Stimulated activated CD4-positive, alpha-beta T cell treated with anti-CD3 and anti-CD28 coated beads, Interleukin-12 subunit alpha, Interleukin-12 subunit beta, amount 100 ng/mL, for 24 hours (primary cell): ENCODE data around the gene RPS8.
A peak's percentile ranks its signal among the peaks of the same experiment; 100 is the strongest.
"Not testable (repeated sequence)": the region's sequence is repeated elsewhere in the genome, so short reads cannot be mapped to it uniquely, and the experiment has no call there.

ENCODE experiments used
- DNase-seq, 2 experiments: peaks; one replicate each; pipeline ENCODE4 v3.0.0-alpha.2; 2020; ENCODE audit warnings: low read depth in 2 of 2

Gene RPS8

DNA sequence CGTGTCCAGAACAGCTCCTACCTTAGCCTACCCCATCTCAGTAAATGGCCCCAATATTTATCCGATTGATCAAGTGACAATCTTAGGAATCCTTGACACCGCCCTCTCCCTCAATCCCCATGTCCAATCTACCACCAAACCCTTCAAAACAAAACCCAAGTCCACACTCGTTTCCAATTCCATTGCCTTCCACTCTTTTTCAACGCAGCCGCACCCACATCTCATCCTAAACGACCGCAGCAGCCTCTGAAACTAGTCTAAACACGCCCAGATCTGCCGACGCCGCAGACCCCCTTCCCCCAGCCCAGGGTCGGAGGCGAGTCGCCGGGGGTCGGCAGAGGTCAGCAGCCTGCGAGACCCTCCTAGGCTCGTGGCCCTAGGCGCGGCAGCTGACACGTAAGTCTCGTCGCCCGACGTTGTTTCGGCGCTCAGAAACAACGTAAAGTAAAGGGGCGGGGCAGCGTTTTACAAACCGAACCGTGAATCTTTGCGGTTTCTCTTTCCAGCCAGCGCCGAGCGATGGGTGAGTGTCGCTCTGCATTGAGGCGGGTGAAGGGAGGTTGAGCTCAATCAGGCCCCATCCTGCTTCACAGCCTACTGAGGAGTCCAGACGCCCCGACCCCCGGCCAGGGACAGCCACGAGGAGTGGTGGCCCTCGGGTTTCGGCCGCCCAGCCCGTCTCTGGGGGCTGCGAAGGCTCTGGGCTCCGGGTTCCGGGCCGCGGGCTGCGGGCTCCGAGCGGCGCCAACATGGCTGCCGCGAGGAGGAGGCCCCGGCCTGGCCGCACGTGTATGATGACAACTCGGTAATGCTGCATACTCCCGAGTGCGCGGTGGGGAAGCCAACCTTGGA, at the start of gene RPS8:
Gene RPS8 (plus strand): TSS at position 463 of the 852 bp plus-strand sequence. CDS start 57 bp downstream, at position 520.
- peak; percentile 82 to 84 for DNase-seq

DNA sequence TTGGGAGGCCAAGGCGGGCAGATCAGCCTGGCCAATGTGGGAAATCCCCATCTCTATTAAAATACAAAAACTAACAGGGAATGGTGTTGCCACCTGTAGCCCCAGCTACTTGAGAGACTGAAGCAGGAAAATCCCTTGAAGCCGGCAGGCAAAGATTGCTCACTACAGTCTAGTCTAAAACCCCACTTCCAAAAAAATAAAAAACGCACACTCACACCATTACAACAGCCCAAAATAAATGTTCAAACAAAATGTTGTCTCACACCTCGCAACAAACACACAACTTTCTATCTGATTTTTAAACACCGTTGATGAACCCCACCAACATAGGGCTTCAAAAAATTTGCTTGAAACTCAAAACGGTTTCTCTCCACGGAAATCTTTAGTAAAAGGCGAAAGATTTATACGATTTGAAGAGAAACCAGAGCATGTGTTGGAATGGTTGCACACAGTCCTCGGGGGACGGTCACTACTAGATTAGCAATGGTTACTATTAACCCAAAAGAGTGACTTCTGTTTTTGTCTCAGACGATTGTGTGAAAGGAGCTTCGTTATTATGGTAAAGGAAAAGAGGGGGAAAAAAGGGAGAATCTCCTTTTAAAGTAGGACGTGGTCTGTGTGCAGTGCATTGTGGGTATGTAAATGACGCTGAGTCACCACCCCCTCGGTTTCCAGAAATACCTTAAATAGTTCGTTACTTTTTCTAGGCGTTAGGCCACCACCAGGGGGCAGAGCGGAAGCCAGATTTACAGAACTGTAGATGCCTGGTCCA, 44.4 kb upstream of the RPS8 start, which contains the start of gene RNU5D-1:
Gene RNU5D-1 (minus strand): TSS at position 430 of the 772 bp plus-strand sequence.
- DNase-seq = peak; percentile 88 to 97

DNA sequence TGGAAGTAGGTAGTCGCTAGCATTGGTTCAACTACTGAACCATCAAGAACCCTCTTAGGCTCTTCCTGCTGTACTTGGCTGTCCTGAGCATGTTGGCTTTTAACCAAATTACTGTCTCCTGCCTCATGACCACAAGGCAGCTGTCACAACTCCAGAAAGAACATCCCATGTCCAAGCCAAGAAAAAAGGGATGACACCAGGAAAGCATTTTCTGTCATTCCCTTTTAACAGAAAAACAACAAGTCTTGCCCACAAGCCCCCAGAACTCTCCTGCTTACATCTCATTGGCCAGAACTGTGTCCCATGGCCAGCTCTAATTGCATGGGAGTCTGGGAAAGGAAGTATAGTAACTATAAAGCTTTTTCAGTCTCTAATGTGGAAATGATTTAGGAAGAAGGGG, 42.0 kb upstream of the RPS8 start:
- DNase-seq = no peak

DNA sequence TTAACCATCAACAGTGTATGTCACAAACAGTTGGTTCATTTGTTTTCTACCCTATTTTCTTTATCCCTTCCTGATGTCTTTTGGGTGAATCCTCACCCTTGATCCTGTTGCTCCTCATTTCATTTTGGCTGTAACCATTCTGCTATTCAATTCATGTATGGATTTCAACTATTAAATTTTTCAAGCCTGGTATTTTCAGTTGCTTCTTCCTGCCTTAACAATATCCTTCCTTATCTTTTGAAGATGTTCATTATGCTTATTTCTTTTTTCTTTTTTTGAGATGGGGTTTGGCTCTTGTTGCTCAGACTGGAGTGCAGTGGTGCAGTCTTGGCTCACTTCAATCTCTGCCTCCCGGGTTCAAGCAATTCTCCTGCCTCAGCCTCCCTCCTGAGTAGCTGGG, 41.6 kb upstream of the RPS8 start:
- DNase-seq = no peak

DNA sequence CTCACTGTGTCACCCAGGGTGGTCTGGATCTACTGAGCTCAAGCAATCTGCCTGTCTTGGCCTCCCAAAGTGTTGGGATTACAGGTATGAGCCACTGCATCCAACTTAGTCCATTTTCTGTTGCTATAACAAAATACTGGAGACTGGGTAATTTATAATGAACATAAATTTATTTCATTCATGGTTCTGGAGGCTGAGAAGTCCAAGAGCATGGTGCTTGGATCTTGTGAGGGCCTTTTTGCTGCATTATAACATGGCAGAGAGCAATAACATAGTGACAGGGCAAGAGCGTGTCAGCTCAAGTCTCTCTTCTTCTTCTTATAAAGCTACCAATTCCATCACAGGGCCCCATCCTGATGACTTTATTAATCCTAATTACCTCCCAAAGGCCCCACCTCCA, 39.3 kb upstream of the RPS8 start:
- no peak for DNase-seq

DNA sequence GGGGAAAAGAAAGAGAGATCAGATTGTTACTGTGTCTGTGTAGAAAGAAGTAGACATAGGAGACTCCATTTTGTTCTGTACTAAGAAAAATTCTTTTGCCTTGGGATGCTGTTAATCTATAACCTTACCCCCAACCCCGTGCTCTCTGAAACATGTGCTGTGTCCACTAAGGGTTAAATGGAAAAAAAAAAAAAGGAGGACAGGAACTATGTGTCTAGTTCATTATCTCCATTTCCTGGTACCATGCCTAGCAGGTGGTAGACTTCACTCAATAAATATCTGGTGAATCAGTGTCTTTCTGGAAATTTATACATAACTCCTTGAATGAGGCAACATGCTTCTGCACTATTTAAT, 36.4 kb upstream of the RPS8 start:
- not testable (repeated sequence) for DNase-seq

DNA sequence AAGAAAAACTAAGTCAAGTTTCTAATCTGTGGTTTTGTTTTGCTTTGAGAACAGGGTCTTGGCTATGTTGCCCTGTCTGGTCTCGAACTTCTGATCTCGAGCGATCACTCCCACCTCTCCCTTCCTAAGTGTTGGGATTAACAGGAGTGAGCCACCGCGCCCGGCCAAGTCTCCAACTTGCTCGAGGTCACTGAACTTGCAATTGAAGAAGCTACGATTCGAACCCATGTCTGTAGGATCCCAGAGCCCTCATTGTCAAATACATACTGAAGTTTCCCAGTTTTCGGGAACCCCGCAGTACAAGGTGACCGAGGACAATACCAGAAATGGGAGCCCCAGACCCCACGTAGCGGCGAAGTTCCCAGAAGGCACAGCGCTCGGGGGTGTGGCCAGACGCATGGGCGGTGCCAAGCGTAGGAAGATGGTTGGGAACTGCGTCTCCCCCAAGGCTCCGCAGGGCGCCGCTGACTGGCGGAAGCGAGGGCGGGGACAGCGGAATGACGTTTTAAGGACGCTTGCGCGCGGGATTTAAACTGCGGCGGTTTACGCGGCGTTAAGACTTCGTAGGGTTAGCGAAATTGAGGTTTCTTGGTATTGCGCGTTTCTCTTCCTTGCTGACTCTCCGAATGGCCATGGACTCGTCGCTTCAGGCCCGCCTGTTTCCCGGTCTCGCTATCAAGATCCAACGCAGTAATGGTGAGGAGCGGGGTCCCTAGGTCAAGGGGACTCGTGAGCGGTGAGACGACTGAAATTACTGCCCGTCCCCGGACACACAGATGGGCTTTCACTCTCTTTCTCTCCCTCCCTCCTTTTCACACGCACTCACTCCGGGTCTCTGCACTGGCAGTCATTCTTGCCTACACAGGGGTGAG, 35.8 kb upstream of the RPS8 start, which contains the start of gene KIF2C:
Gene KIF2C (plus strand): TSS at position 531 of the 872 bp plus-strand sequence. CDS start 96 bp downstream, at position 627.
- DNase-seq = peak; percentile 92 to 99

DNA sequence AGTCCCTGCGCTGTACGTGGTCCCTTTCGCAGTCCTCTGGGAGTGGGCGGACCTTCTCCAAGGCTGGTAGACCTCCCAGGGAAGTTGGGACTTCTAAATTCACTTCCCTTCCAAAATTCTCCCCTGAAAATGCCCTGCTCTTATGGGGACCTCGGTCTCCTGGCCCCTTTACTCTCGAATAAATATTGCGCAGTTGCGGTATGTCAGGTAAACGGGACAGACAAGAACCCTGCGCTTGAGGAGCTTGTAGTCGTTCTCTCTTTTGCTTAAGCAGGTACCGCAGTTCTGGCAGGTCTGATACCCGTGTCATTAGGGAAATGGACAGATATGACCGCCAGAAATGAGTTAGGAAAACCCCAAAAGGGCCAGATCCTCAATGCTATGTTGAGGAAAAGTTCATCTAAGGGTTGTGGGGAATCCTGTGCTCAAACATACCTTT, 35.1 kb upstream of the RPS8 start:
- DNase-seq = no peak

DNA sequence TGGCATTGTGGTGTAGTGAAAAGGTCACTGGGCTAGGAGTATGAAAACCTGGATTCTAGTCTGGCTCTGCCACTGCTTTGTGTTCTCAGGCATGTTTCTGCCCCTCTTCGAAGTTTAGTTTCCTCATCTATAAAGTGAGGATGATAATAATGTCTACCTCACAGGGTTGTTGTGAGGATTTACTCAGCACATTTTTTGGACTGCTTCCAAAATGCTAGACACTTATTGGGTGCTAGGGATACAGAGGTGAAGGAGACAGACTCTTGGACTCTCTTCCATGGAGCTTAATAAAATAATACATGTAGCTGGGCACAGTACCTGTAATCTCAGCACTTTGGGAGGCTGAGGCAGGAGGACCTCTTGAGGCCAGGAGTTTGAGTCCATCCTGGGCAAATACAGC, 32.1 kb upstream of the RPS8 start:
- DNase-seq = no peak

DNA sequence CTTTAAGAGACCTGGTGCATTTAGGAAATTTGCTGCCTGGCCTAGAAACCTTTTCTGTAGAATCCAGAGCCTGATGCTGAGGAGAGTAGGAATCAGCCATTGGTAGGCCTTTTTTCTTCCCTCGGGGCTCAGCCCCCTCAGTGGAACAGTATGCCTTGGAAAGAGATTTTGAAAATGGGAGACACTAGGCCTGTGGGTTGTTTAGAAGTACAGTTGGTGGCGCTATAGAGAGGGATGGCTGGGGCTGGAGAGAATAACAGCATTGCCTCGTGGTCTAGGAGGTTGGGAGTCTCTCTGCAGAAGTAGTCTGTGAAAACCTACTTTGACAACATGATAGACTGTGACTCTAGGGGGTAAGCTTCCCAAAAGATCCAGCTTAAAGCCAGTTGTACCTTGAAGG, 27.5 kb upstream of the RPS8 start:
- DNase-seq = no peak

DNA sequence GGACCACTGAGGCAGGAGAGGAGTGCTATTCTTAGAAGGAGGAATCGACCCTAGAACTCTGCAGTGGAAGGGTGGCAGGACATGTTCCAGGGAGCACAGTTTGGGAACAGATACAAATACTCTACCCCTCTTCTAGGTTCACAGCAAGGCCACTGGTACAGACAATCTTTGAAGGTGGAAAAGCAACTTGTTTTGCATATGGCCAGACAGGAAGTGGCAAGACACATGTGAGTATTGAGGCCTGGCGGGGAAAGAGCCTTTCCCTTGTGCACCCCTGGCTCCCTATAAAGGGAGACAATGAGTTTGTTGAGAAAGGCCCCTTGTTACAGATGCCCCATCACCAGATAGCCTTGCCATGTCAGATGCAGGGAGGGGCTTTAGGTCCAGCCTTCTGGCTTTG, 17.9 kb upstream of the RPS8 start:
- no peak for DNase-seq

DNA sequence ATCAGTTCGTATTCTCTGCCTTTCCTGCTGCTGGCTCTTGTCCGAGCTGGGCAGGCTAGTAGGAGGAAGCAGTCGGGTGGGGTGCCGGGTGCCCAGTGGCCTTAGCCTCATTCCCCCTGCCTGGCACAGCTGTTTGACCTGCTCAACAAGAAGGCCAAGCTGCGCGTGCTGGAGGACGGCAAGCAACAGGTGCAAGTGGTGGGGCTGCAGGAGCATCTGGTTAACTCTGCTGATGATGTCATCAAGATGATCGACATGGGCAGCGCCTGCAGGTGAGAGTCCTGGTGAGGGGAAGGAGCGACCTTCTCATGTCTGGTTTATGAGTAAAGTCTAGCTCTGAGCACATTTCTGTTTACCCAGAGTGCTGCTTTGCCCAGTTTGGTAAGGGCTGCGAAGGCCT, 16.3 kb upstream of the RPS8 start:
- DNase-seq = no peak

DNA sequence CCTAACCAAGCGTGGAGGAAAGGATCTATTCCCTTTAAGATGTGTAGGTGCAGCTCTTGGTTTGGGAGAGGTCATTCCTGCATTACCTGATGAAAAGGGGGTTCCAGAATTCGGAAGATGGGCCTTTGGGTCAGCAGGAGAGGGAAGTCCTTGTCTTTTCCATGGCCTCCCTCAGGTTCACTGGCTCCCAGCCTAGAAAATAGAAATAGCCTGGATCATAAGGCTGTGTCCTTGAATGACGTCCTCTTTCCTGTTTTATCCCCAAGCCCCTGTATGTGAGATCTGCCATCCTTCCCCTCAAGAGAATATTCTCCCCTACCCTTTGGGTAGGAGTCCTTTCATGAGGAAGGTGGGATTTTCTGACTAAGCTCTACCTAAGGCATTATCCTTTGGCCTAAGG, 14.5 kb upstream of the RPS8 start:
- no peak for DNase-seq

DNA sequence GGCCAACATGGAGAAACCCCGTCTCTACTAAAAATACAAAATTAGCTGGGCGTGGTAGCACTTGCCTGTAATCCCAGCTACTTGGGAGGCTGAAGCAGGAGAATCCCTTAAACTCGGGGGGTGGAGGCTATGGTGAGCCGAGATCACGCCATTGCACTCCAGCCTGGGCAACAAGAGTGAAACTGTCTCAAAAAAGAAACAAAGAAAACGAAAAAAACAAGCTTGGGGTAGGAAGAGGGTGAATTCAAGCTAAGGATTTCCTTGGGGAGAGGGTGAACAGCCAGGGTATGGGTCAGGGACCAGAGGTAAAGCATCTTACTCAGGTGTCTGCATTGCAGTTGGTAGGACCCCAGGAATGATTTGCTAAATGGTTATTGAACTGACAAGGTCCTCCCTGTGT, 8.9 kb upstream of the RPS8 start:
- not testable (repeated sequence) for DNase-seq

DNA sequence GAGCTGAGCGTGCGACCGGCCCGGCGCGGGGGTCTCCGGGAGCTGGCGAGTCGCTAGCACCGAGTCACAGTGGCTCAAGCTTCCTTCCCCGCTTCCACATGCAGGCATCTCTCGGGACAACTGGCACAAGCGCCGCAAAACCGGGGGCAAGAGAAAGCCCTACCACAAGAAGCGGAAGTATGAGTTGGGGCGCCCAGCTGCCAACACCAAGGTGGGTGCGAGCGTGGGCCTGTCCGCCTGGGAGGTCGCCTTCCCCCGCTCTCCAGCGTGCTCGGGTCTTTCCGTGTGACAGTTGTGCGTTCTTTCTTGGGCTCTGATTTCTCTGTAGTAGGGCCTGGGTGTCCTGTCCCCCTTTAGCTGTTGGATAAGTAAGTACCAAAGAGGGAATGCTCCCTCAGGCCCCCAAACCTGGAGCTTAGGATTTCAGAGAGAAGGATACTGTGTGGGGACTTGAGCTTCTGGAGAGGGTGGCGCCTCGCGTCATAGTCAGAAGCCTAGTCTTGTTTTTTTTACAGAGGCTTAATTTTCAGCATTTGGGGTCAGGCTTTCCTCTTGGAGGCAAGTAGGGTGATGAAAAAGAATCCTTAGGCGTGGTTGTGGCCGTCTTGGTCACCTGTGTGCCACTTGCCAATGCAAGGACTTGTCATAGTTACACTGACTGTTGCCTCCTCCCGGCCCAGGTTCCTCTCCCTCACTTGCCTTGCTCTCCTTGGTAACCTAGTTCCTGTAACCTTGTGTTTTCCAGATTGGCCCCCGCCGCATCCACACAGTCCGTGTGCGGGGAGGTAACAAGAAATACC, 790 bp downstream of the RPS8 start:
- no peak for DNase-seq

DNA sequence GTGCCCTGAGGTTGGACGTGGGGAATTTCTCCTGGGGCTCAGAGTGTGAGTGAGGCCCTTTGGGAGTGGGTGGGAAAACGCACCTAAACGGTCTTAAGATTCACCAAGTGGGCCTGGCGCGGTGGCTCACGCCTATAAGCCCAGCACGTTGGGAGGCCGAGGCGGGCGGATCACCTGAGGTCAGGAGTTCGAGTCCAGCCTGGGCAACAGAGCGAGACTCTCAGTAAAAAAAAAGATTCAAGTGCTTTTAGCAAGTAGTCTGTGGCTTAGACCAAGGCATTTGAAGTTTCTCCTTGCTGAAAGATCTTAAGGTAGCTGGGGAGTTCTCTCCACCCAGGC, 1.4 kb downstream of the RPS8 start:
- no peak for DNase-seq

DNA sequence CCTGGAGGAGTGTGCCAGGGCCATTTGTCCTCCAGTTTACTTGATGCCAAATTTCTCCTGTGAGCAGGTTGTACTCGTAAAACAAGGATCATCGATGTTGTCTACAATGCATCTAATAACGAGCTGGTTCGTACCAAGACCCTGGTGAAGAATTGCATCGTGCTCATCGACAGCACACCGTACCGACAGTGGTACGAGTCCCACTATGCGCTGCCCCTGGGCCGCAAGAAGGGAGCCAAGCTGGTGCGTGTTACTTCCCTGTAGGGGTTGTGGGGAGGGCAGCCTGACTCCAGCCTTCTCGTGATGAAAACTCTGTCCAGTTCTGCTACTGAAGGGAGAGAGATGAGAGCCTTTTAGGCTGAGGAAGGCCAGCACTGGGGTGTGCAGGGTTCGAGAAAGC, 2.2 kb downstream of the RPS8 start:
- DNase-seq = no peak

DNA sequence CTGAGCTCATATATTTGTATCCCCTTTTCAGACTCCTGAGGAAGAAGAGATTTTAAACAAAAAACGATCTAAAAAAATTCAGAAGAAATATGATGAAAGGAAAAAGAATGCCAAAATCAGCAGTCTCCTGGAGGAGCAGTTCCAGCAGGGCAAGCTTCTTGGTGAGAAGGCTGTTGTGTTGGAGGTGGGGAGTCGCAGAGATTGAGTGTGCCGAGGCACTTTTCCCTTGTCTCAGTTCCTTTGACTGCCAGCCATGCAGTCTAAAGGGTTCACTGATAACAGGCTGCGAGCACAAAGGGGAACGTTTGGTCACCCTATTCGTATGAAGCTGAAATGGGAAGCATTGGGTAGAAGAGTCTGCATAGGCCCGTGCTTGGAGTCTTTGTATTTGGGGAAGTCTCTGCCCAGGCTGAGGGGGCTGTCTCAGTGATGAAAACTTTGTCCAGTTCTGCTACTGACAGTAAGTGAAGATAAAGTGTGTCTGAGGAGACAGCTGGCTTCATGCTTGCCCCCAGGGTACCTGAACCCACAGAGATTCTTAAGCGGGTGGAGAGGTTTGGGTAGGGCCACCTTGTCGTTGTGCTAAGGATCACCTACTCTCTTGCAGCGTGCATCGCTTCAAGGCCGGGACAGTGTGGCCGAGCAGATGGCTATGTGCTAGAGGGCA, 2.8 kb downstream of the RPS8 start:
- no peak for DNase-seq

DNA sequence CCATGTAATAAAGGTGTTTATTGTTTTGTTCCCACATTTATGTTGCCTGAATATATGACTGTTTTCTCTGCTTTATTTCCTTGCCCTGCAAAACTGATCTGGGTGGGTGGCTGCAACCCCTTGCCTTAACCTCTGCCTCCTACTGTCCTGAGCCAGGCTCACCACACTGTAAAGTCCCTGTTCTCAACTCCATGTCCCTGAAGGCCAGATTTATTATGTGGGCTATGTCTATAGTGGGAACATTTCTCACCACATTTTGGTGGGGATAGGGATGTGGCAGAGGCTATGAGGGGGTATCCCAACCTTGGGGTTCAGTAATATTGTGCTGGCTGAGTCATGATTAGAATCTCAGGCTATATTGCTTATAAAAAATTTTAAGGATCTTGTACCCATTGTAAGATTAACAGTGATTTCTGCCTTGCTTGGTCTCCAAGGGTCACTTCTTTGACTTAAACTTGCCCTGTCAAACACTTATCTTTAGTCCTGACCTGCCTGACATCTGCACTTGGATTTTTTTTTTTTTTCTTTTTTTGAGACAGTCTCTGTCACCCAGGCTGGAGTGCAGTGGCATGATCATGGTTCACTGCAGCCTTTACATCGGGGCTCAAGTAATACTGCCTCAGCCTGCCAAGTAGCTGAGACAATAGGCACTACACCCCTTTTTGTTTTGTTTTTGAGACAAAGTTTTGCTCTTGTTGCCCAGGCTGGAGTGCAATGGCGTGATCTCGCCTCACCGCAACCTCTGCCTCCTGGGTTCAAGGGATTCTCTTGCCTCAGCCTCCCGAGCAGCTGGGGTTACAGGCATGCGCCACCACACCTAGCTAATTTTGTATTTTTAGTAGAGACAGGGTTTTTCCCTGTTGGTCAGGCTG, 3.6 kb downstream of the RPS8 start:
- DNase-seq = no peak
